Neutrophil (primary cell): ENCODE data around the gene TSPAN32.
"Not testable (repeated sequence)": the region's sequence is repeated elsewhere in the genome, so short reads cannot be mapped to it uniquely, and the experiment has no call there.

ENCODE experiments used
- H3K27ac ChIP-seq: fragments of 200-600 bp; sonication (generic); 2 replicates; pipeline ENCODE4 v1.5.1; 2016; ENCODE audit warnings: mild to moderate bottlenecking, moderate library complexity
- H3K27me3 ChIP-seq: fragments of 200-600 bp; sonication (generic); 2 replicates; pipeline ENCODE4 v1.6.0; 2016; ENCODE audit warnings: mild to moderate bottlenecking
- H3K36me3 ChIP-seq: fragments of 200-600 bp; sonication (generic); 2 replicates; pipeline ENCODE4 v1.5.1; 2017
- H3K4me1 ChIP-seq, 2 experiments: fragments of 200-600 bp in 1 of 2; sonication (generic) in 1 of 2; 1 replicate in 1 of 2; 2 replicates in 1 of 2; pipeline versions ENCODE4 v1.5.1 to v1.6.1; 2013 to 2016; ENCODE audit warnings: low read depth in 1 of 2, low read length in 1 of 2, mild to moderate bottlenecking in 1 of 2, moderate library complexity in 1 of 2; ENCODE audit not compliant: control insufficient read depth in 1 of 2, insufficient read depth in 1 of 2
- H3K4me3 ChIP-seq, 2 experiments: fragments of 200-600 bp in 1 of 2; sonication (generic) in 1 of 2; 1 replicate in 1 of 2; 2 replicates in 1 of 2; pipeline ENCODE4 v1.5.1; 2013 to 2016; ENCODE audit warnings: low read depth in 1 of 2, low read length in 1 of 2, mild to moderate bottlenecking in 1 of 2, moderate library complexity in 1 of 2
- H3K9me3 ChIP-seq: fragments of 200-600 bp; sonication (generic); 2 replicates; pipeline ENCODE4 v1.5.1; 2016
- CTCF ChIP-seq: fragments of 200-600 bp; sonication (generic); IDR thresholded peaks from 2 replicates; pipeline ENCODE4 v1.5.1; 2016; ENCODE audit warnings: antibody characterized with exemption

Gene TSPAN32

GRCh38 chr11:2363577-2364370, 62.0 kb downstream of the TSPAN32 start:
- Histone ChIP-seq H3K9me3 (no peaks in the 10 kb centered on the region), H3K27me3 (peaks cover 26% of the 10 kb centered on the region), H3K27ac (no peak overlapping the region), H3K4me1 (no peaks in the 10 kb centered on the region), H3K36me3 (no peaks in the 10 kb centered on the region), H3K4me3 (no peak overlapping the region)
- TF ChIP-seq CTCF, result no peak

DNA sequence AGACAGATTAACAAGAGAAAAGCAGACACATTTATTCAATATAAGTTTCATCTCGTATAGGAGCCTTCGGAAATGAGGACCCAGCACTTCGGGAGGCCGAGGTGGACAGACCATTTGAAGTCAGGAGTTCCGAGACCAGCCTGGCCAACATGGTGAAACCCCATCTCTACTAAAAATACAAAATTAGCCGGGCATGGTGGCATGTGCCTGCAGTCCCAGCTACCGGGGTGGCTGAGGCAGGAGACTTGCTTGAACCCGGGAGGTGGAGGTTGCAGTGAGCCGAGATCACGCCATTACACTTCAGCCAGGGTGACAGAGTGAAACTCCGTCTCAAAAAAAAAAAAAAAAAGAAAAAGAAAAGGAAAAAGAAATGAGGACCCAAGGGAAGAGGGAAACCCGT, 62.6 kb downstream of the TSPAN32 start:
- not testable (repeated sequence) for H3K4me1 ChIP-seq, H3K36me3 ChIP-seq, H3K27ac ChIP-seq, H3K9me3 ChIP-seq, H3K4me3 ChIP-seq
- peaks cover 26% of the 10 kb centered on the region for H3K27me3 ChIP-seq

DNA sequence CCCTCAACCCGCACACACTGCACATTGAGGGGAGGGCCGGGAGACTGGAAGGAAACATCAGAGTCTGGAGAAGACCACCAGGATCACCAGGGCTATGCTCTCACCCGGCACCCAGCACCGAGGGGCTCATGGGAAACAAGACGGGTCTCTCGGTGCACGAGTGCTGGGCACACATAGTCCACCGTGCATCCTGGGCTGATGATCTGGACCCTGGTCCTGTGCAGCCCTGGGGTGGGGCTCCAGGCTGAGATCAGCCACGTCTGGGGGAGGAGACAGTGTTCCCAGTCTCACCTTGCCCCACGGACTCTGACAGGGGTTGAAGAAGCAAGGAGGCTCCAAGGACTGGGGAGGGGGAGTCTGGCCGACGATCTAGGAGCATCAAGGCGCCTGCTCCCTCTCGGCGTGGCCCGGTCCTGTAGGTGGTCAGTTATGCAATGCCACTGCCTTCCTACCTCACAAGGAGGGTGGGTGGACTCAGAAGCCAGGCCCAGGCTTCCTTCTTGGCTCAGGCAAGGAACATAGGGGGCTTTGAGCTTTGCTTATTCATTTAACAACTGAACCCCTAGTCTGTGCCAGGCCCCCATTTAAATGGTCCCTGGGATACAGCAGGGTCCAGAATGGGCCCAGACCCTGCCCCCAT, 63.9 kb downstream of the TSPAN32 start:
- Histone ChIP-seq H3K9me3 (no peaks in the 10 kb centered on the region), H3K36me3 (no peaks in the 10 kb centered on the region), H3K4me3 (no peak overlapping the region), H3K27ac (no peak overlapping the region), H3K4me1 (no peaks in the 10 kb centered on the region), H3K27me3 (peaks cover 26% of the 10 kb centered on the region)
- no peak for TF ChIP-seq CTCF

GRCh38 chr11:2366276-2366675, 64.5 kb downstream of the TSPAN32 start:
- H3K36me3 ChIP-seq, result no peaks in the 10 kb centered on the region
- no peaks in the 10 kb centered on the region for H3K4me1 ChIP-seq
- H3K9me3 ChIP-seq, result no peaks in the 10 kb centered on the region
- TF ChIP-seq CTCF, result no peak
- no peak overlapping the region for H3K4me3 ChIP-seq
- no peak overlapping the region for H3K27ac ChIP-seq
- peaks cover 26% of the 10 kb centered on the region for H3K27me3 ChIP-seq

DNA sequence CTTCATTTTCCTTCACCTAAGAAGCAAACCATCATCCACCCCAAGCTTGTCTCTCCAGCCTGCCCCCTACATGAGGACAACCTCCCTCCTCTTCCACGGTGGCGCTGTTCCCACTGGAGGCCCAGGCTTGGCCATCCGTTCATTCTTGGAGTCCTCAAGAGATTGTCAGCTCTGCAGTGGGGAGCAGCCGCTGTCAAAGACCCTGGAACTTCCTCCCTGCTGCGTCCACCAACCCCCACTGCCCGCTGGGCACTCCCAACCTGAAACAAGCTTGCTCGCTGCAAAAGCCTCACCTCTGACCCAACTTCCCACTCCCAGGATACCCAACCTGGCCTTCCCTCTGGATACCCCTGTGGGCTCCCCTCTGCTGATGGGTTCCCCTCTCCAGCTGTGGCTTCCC, 64.9 kb downstream of the TSPAN32 start:
- Histone ChIP-seq H3K36me3 (no peaks in the 10 kb centered on the region), H3K27ac (no peak overlapping the region), H3K4me3 (no peak overlapping the region), H3K4me1 (no peaks in the 10 kb centered on the region), H3K27me3 (peaks cover 26% of the 10 kb centered on the region), H3K9me3 (no peaks in the 10 kb centered on the region)
- TF ChIP-seq CTCF, result no peak
